GM19372 (cell line): ENCODE measurements around the gene F7.

ENCODE experiments used
- ATAC-seq: cut with Tn5 transposase; IDR thresholded peaks from one replicate; pipeline ENCODE4 v1.9.1; 2021; ENCODE audit warnings: mild to moderate bottlenecking, low read depth, moderate library complexity; ENCODE audit not compliant: unreplicated experiment

Gene F7

DNA sequence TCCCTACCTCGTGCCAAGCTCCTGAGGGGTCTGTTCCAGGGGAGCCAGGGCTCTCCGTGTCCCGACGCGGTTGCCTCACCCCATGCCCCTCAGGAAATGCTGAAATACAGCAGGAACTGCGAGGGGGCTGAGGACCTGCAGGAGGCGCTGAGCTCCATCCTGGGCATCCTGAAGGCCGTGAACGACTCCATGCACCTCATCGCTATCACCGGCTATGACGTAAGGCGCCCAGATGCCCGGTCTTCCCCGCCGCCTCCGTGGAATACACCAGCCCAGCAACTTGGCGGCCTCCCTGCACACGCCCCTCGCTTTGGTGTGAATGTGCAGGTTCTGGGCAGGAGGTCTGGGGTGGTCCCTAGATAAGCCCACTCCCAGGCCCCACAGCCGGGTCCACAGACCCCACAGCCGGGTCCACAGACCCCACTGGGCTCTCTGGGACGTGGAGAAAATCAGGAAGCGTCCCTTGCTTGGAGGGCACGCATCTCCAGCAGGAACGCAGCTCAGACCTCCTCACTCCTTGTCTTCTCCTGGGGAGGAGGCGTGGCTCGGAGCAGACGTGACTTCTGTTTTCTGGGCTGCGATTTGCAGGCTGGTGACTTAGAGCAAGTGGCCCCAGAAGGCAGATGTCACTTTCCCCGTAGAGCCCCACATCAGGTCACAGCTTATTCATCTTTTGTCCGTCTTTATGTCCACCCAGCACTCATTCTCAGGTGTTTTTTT, 19.4 kb upstream of the F7 start:
- ATAC-seq: no peak

GRCh38 chr13:113086991-113087922, 18.3 kb upstream of the F7 start:
- no peak for ATAC-seq

GRCh38 chr13:113087923-113088690, 17.5 kb upstream of the F7 start:
- no peak for ATAC-seq

DNA sequence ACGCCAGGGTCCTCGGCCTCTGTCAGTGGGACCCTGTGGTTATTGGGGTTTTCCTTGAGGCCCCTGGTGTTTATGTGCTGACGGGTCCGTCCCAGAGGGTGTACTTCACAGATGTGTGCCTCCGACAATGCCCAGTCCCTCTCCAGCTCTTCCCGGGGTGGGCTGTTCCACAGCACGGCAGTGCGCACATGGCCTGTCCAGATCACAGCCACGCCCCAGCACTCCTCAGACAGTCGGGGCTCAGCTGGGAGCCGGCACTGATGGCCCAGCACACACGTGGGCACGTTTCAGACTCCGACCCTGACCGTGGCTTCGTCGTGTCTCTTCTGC, 16.9 kb upstream of the F7 start:
- ATAC-seq: no peak

GRCh38 chr13:113089693-113090414, 15.7 kb upstream of the F7 start:
- no peak for ATAC-seq

DNA sequence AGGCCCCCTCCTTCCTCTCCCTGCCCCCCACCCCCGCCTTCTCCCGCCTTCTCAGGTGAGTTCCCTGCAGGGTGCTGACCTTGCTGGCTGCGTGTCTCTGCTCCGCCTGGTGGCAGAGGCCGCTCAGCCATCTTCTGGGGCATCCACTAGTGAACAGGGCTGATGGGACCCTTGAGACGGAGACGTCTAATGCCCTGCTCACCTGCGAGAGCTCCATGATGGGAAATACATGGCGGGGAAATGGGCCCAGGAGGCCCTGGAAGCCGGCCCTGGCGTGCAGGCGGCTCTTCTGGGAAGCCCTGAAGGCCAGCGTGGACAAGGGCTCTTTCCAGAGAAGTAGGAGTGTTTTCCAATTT, 15.2 kb upstream of the F7 start:
- ATAC-seq: no peak

GRCh38 chr13:113090806-113091205, 14.8 kb upstream of the F7 start:
- no peak for ATAC-seq

DNA sequence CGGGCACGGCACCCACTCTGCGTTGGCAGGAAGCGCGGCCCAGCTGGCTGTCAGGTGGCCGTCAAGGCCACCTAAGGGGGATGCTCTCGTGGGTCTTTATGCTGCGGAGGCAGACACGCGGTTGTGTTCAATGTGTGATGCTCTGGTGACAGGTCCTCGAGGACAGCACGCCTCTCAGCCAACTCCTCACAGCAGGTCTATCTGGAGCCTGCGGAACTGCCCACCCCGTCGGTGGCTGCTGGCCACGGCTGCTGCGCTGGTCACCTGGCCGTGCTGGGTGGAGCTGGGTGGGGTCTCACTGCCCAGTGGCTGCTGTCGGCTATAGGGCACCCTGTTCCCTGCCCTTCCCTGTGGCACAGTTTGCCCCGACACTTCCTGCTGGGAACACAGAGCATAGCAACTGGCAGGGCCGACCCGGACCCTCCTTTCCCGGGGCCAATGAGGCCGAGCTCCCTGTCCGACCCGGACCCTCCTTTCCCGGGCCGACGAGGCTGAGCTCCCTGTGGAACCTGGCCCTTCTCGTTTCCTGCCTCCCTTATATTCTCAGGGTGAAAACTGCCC, 14.3 kb upstream of the F7 start:
- no peak for ATAC-seq

DNA sequence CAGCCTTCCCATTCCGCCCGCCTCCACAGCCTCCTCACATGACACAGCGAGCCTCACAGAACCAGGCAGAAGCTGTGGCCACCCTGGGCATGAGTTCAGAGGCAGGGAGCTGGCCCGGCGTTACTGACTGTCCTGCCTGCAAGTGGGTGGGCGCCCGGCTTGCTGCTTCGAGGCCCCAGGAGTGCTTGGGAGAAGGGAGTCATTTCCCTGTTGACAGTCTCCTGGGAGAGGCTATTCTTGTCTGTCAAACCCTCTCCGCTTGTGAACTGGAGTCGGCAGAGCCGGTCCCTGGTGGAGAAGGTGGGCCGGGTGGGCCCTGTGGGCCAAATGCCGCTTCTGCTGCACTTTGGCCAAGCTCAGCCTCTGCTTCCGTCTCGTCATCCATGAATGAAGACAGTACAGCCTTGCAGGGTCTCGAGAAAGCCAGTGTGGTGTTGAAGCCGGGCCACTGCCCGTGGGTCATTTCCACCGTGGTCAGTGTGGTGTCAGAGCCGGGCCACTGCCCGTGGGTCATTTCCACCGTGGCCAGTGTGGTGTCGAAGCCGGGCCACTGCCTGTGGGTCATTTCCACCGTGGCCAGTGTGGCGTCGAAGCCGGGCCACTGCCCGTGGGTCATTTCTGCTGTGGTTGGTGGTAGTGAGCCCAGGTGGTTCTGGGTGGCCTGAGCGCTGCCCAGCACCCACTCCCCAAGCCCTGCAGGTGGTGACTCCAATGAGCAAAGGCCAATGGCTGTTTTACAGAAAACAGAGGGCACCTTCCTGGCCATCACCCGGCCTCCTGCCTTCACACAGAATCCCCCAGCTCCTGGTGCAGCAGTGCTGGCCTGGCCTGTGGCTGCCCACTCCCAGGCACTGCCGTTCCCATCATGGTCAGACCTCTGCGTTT, 13.5 kb upstream of the F7 start:
- no peak for ATAC-seq

DNA sequence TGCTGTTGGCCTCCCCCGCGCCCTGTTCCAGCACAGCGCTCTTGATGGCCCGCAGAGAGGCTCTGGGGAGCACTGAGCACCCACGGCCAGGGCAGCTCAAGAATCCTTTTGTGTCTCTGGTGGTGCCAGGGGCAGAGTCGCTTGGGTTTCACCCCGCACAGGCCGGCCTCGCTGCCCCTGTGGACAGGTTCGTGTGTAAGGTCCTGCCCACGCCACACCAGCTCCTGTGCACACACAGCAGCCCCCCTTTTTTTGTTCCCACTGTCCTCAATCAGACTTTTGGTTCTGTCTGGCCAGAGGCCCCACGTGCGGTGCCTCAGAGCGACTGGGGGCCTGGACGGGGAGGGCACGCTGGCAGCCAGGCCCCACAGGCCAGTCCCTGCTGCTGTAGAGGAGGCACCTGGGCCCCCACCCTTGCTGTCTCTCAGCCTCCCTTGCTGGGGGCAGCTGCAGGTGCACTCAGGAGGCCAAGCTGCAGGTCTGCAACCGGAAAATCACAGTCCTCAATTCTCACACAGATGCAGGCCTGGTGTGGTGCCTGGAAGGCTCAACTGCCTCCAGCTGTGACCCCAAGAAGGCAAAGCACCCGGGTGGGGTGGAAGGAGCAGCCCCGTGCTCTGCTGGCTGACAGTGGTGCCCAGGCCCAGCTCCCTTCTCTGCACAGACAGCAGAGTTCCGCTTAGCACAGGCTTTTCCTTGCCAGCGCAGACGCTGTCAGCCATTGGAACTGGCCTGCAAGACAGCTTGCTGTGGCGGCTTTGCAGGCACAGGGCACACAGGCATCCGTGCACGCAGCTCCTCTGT, 12.6 kb upstream of the F7 start:
- no peak for ATAC-seq

DNA sequence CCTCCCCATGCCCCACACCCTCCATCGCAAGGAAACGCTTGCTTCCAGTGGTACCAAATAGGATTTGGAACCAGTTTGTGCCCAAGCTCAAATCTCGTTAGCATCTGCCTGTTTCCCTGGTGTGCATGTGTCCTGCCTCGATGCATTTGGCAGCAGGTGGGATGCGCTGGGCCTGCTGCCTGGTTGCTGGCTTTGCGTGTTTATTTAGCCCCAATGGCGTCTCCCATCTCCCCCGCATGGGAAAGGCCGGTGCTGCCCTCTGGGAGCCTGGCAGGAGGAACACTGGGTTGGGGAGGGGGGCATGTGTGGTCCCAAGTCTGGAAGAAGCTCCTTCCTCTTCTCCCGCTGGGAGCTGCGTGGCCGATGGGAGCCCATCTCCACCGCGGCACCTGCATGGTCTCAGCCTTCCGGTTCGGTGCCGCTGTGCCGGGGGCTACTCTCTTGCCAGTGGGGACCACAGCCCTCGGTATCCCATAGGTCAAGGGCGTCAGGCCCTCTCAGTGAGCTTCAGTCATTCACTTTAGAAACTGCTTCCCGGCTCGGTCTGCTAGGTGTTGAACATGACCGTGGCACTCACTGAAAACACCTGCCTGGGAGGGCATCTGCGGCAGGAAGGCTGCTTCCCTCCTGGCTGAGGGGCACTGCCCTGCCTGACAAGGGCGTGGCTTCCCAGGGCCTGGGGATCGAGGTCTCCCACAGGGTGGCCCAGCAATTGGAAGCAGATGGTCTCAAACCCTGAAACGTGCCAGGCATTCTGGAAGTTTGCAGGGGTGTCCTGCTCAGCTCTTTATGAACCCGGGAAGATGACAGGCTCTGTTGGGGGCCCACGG, 11.8 kb upstream of the F7 start:
- no peak for ATAC-seq

- no peak for ATAC-seq
Measured at GRCh38 chr13:113094410-113094800, 11.2 kb upstream of the F7 start.

DNA sequence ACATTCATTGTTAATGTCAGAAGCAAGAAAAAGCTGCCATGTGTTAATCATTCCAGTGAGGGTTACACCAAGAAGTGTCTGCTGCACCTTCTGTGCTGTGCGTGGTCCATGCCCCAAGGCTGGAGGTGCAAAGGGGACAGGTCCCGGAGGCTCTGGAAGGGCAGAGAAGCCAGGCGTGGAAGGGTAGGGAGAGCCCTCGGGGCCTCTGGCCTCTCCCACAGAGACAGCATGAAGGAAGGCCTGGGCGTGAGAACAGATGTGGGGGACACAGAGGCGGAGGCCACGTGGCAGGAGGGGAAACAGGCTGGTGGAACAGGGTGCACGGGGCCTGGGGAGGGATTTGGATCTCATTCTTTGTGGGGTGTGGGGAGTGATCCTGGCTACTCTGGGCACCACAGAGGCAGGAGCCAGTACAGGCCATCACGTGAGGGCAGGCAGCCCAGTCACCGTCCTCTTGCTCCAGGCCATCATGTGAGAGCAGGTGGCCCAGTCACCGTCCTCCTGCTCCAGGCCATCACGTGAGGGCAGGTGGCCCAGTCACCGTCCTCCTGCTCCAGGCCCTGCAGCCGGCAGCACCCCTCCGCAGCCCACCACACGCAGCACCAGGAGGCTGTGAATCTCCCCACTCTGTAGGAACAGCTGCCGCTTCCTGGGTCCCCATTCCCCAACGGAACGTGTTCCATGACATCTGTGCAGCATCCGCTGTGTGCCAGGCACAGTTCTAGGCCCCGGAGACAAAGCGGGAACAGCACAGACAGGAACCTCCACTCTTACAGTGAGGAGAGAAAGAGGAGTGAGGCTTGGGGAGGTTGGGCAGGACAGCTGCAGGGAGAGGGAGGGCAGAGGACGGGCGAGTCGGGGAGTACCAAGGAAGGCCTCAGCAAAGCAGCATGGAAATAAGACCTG, 10.2 kb upstream of the F7 start:
- no peak for ATAC-seq

GRCh38 chr13:113096052-113096744, 9.4 kb upstream of the F7 start:
- no peak for ATAC-seq

DNA sequence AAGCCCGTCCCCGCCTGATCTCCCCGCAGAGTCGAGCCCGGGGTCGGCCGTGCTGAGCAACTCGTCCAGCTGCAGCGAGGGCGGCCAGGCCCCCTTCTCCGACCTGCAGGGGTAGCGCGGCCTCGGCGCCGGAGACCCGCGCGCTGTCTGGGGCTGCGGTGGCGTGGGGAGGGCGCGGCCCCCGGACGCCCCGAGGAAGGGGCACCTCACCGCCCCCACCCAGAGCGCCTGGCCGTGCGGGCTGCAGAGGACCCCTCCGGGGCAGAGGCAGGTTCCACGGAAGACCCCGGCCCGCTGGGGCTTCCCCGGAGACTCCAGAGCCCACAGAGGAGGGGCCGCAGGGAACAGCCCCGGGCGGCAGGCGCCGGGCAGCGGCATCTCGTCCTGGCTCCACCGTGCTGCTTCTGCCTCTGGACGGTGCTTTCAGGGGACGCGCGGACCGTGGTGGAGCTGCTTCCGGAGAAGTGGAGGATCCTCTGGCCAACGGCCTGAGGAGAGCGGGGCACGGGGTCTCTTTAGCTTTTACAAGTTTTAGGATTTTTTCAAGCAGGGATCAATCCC, 8.8 kb upstream of the F7 start:
- ATAC-seq: no peak

GRCh38 chr13:113097651-113098050, 7.9 kb upstream of the F7 start:
- no peak for ATAC-seq
